GM18517 (cell line): ENCODE measurements around the gene ENKUR.

Source experiments
- ATAC-seq: cut with Tn5 transposase; IDR thresholded peaks from one replicate; pipeline ENCODE4 v1.9.1; 2021; ENCODE audit warnings: mild to moderate bottlenecking, moderate library complexity; ENCODE audit not compliant: unreplicated experiment

Gene ENKUR

GRCh38 chr10:24950439-24950838, 65.5 kb downstream of the ENKUR start:
- no peak for ATAC-seq

GRCh38 chr10:24949616-24950015, 66.3 kb downstream of the ENKUR start:
- ATAC-seq: no peak

- peak; percentile 80 for ATAC-seq
These were observed 68.5 kb downstream of the ENKUR start for GRCh38 chr10:24947304-24948097.

- no peak for ATAC-seq
These were observed 71.3 kb downstream of the ENKUR start for GRCh38 chr10:24944512-24945255.

- no peak for ATAC-seq
These were observed 77.4 kb downstream of the ENKUR start for GRCh38 chr10:24938525-24938924.

- no peak for ATAC-seq
These were observed 77.9 kb downstream of the ENKUR start for GRCh38 chr10:24938076-24938475.

- no peak for ATAC-seq
These were observed 80.3 kb downstream of the ENKUR start for GRCh38 chr10:24935504-24936292.
